Stimulated activated CD8-positive, alpha-beta memory T cell treated with anti-CD3 and anti-CD28 coated beads, Interleukin-2, amount 100 ng/mL, for 48 hours (primary cell): ENCODE results near the gene B3GNT7.

Experiments
- DNase-seq, 2 donors: peaks; one replicate each; pipeline ENCODE4 v3.0.0-alpha.2; 2020; ENCODE audit warnings: low read depth in 2 of 2

Gene B3GNT7

GRCh38 chr2:231384109-231384435 lies 11.4 kb upstream of the B3GNT7 start:
- no peak for DNase-seq

GRCh38 chr2:231384970-231385369 lies 10.5 kb upstream of the B3GNT7 start:
- DNase-seq, result no peak

GRCh38 chr2:231385429-231385828 lies 10.1 kb upstream of the B3GNT7 start:
- no peak for DNase-seq

DNA sequence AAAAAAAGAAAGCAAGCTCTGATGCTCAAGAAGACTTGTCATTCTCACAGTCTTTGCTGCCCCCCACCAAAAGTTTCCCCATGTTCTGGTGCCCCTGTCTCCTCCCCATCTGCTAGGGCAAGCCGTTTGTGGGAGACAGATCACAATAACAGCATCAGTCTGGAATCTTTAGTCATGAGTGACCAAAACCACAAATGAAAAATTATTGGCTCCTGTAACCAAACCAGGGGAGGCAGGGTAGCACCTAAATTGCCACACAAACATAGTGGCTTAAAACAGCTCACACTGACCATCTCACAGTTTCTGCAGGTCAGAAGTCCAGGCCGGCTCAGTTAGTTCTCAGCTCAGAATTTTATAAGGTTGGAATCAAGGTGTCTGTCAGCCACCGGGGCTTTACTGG lies 9.1 kb upstream of the B3GNT7 start:
- no peak for DNase-seq

GRCh38 chr2:231387904-231388724 lies 7.4 kb upstream of the B3GNT7 start:
- no peak for DNase-seq

DNA sequence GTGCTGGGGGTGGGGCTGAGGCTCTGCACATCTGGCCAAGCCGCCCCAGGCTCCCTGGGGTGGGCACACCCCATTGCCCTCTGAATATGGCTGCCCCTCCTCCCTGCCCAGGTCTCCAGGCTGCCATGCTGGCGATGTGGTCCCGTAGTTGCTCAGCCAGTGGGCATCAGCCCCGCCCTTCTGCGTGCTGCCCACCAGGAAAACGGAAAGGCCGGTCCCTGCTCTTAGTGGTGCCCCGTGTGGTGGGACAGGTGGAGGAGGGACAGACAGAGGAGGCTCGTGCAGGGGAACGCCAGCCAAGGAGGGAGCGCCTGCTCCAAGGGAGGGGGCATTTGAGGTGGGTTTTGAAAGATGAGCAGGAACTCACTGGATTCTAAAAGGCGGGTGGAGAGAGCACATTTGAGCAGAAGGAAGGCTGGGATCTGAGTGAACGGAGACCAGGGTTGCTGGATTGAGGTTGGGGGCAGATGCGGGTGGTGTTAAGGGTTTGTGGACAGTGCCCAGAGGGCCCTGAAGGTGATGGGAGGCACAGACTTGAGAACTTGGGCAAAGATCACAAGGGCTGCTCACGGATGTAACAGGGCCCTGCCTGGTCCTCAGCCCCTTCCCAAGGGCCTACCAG lies 6.7 kb upstream of the B3GNT7 start:
- DNase-seq, result no peak

- no peak for DNase-seq
These were observed 4.8 kb upstream of the B3GNT7 start for GRCh38 chr2:231390667-231391066.

- no peak for DNase-seq
These were observed 3.5 kb upstream of the B3GNT7 start for GRCh38 chr2:231391981-231392380.

- no peak for DNase-seq
These were observed 2.9 kb upstream of the B3GNT7 start for GRCh38 chr2:231392431-231393148.

DNA sequence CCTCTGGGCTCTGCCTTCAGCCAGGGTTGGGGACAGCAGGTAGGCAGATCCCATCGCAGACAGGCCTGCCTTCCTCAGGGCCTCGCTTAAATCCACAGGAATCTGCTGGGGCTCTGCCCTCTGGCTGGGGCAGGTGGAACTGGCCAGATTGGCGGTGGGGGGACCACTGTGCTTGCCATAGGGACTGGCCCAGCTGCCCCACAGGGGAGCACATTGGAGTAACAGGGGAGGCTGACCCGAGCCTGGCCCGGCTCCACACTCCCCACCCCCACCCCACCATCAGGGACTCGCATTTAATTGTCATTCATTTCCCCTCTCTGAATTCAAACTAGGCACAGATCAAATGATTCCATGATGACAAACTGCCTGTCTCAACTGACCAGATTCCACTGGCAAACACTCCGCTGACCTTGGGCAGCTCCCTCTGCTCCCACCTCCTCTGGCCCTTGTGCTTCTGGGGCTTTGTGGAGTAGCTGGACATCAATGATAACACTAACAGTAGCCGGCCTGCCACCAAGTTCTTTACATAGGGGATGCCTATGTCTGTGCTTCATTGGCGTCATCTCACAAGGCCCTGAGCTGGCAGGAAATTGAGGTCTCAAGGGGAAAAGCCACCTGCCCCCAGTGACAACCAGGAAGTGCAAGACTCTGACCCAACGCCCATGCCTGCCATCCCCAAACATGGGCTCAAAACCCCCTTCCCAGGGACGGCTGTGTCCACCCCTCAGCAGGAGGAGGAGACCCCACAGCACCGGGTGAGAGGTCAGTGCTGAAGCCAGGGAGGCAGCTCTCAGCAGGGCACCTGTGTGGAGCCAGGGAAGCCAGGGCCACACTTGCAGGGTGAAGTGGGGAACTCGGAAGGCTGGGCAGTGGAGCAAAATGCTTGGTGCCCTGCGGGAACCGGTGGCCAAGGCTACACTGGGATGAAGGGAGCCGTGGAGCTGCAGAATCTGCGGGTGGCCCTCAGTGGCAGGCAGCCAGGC lies 2.1 kb upstream of the B3GNT7 start:
- peak in 1 of 2 donors; percentile 29 for DNase-seq

DNA sequence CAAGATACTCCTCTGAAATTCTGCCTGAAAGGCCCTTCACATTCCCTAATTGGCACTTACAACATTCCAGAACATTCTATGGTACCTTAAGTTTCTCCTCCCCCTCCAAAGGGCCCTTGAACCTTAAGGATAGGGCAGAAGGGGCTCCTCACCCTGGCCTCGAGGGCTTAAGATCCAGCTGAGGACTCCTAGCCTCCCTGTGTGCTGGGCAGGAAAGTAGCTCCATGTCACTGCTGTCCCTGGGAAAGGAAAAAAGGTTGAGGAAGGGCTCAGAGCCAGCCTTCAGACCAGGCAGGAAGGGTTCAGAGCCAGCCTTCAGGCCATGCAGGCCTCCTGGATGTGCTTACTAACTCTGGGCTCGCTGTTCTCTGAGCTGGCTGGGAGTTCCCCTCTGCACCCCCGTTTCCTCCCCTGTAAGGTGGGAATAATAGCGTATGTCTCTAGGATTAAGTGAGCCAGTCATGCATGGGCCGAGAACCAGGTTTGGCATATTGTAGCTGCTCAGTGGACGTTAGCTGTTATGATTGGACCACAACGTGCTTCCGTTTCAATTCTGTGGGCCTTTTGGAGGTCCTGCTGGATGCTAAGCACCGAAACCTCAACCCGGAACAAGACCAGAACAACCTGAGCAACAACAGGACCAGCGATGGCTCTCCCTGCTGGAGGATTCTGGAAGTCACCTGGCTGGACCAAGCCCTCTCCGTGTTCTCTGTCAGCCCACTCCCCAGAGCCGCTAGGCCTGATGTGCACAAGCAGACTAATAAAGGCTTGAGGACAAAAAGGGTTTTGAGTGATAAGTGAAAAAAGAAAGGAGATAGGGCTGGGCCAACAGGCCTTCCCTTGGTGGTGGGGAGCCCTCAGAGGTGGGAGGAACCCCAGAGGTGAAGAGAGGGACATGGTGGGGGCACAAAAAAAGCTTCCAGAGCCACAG lies 1.0 kb upstream of the B3GNT7 start:
- no peak for DNase-seq

DNA sequence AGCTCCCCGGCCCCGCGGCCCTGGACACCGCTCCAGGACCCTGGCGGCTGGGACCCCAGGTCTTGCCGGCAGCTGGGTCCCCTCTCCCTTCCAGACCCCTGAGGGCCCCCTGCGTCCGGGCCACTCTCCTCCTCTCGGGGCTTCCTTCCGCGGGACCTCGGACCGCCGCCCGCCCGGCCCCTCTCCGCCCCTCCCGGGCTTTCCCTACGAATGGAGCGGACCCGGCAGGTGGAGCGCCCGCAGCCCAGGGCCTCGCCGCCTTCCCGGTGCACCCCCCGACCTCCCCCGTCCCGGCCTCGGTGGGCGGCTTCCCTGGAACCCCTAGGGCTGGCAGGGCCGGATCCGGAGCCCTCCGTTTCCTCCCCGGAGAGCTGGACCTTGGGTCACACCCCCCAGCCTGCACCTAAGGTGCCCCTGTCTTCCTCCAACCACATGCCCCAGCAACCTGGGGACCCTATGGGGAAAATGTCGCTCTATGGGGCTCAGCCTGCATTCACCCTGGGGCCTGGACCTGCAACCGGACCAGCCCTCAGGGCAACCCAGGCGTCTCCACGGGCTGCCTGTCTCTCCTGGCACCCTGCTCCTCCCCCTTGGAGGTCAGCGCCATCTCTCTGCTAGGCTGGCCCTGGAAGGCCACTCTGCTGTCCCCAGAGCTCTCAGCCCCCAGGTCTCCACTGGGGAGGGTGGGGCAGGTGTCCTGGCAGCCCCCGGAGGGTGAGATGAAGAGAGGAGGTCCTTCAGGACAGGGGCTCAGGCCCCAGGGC lies 730 bp downstream of the B3GNT7 start:
- DNase-seq, result no peak

GRCh38 chr2:231397011-231397927 lies 1.8 kb downstream of the B3GNT7 start:
- no peak for DNase-seq

- no peak for DNase-seq
These were observed 2.4 kb downstream of the B3GNT7 start for GRCh38 chr2:231397928-231398294.

DNA sequence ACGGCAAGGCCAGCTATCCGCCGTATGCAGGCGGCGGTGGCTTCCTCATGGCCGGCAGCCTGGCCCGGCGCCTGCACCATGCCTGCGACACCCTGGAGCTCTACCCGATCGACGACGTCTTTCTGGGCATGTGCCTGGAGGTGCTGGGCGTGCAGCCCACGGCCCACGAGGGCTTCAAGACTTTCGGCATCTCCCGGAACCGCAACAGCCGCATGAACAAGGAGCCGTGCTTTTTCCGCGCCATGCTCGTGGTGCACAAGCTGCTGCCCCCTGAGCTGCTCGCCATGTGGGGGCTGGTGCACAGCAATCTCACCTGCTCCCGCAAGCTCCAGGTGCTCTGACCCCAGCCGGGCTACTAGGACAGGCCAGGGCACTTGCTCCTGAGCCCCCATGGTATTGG lies 3.1 kb downstream of the B3GNT7 start:
- no peak for DNase-seq

DNA sequence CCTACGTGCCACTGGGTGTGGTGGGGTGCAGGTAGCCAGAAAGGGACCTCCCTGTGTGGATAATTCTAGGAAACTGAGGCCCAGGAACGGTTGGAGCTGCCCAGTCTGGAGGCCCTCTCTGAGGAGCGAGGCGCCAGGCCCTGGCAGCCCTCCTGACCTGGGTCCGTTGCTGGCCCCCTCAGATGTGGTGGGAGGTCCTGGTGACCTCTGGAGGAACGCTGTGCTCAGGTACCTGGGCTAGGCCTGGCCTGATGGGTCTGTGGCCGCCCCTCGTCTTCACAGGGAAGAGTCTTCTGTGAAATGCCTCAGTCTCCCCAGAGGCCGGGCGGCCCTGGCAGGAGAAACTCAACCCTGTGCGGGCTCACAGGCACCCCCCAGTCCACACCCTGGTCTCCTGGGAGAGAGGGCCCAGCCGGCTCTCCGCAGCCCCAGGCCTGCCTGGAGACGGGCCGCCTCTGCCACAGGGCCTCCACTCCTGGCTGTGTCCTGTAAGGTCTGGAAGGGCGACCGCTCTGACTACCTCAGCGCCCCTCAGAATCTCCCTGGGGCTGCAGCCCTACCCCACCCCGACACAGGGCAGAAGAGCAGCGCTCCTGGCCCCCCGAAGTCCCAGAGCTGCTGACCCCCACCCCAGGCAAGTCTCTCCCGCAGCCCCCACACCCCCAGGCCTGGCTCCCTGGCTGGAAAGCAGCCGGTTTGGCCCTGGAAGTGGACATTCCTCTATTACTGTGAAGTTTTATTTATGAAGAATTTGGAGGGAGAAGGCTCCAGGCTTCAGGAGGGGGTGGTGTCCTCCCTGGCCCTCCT lies 3.7 kb downstream of the B3GNT7 start:
- DNase-seq, result no peak

DNA sequence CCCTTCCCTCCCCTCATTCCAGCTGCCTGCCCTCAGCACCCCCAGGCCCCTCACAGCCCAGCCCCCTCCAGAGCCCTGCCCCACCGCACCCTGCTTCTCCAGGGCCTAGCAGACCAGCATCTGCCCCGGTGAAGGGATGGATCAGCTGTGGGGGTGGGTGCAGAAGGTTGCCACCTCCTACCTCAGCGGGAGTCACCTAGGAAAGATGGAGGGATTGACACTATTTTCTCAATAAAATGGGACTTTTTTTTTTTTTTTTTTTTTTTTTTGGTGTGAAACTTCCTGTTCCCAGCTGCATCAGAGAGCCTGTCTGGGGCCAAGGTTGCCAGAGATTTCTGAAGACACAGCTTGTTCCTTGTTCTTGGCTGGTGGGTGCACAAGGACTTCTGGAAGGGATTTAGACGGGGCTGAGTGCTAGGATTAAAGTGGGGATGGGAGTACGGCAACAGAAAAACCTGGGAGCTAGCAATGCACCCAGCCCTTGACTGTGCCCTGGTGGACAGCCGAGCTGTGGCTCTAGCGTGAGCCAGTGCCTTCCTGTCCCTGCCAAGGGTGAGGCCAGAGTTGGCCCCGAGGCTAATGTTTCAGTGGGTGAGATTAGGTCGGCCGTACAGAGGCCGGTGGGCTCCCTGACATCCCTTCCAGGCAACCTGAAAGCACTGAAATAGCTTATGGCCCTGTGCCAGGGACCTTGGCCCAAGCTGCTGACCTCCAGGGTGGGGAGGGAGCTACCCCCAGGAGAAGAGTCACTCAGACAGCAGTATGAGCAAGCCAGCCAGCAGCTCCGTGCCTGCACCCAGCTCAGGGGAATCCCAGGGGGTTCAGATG lies 4.6 kb downstream of the B3GNT7 start:
- DNase-seq, result no peak
